ENCODE results near the gene RBFOX2.

DNA sequence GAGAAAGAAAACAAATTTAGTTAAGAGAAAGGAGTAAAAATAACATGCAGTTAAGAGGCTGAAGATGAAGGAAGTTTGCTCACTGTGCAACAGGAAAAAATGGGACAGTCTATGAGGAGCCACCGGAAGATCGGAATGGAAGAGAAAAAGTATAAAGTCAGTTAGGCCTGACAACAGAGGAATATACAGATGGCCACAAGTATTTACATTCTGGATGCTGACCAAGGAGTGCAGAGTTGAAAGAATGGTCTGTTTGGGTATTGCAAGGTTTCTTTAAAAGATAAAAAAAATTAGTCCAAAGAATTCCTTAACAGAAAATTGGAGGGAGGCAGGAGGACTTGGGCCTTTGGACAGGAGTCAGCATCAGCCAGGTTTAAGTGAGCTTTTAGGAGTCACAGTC is 37.5 kb downstream of the RBFOX2 start:
- no peak for TF ChIP-seq POLR2A (IDR thresholded peaks at IDR 0.05)
- TF ChIP-seq, protein P1, sequence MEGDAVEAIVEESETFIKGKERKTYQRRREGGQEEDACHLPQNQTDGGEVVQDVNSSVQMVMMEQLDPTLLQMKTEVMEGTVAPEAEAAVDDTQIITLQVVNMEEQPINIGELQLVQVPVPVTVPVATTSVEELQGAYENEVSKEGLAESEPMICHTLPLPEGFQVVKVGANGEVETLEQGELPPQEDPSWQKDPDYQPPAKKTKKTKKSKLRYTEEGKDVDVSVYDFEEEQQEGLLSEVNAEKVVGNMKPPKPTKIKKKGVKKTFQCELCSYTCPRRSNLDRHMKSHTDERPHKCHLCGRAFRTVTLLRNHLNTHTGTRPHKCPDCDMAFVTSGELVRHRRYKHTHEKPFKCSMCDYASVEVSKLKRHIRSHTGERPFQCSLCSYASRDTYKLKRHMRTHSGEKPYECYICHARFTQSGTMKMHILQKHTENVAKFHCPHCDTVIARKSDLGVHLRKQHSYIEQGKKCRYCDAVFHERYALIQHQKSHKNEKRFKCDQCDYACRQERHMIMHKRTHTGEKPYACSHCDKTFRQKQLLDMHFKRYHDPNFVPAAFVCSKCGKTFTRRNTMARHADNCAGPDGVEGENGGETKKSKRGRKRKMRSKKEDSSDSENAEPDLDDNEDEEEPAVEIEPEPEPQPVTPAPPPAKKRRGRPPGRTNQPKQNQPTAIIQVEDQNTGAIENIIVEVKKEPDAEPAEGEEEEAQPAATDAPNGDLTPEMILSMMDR (IDR thresholded peaks at IDR 0.05) = no peak

Measured in Peyer's patch (tissue), 4 donors.